ENCODE data around the gene MORC3. TPM values are rescaled to one million over a fixed set of nuclear protein-coding genes. Genes with fewer than 3 reads are reported as not detected.

MORC3 gene
- polyA plus RNA-seq, 6 donors from 2014 or later = 20.6 to 59.6 (median 39.8) TPM

- no peak for DNase-seq
- Mint-ChIP-seq H3K4me1 (peaks cover 4 to 8% (median 8%) of the 10 kb centered on the region in 3 donors), H3K9me3 (no peaks in the 10 kb centered on the region), H3K27me3 (peaks cover 7 to 21% (median 9%) of the 10 kb centered on the region in 3 donors), H3K36me3 (no peaks in the 10 kb centered on the region), H3K4me3 (no peak overlapping the region), H3K27ac (no peak overlapping the region)
- ATAC-seq (ENCODE audit: low read depth in 2 of 2) = no peak
Measured at GRCh38 chr21:36425286-36425685, 105.3 kb downstream of the MORC3 start.

Other genes starting within 250 kb of the MORC3 start
- gene CBR3, start 185.1 kb upstream of the MORC3 start, polyA plus RNA-seq (ENCODE audit: low read depth in 6 of 6) = 10 to 100 TPM in 4 of 6 donors, 1 to 10 TPM in 2; 7.4 to 14.5 (median 10.6) TPM
- gene DOP1B, start 163.4 kb upstream of the MORC3 start, polyA plus RNA-seq (ENCODE audit: low read depth in 6 of 6) = 10 to 100 TPM; 13.8 to 43.2 (median 29.3) TPM
- gene CHAF1B, start 65.2 kb downstream of the MORC3 start, polyA plus RNA-seq (ENCODE audit: low read depth in 6 of 6) = 1 to 10 TPM in 2 of 6 donors, under 1 TPM in 4; 0.33 to 1.8 (median 0.55) TPM
- gene CLDN14, start 159.9 kb downstream of the MORC3 start, polyA plus RNA-seq (ENCODE audit: low read depth in 6 of 6) = not detected